ENCODE results near the gene UBASH3B. TPM values are rescaled to one million over a fixed set of nuclear protein-coding genes. Genes with fewer than 3 reads are reported as not detected.

UBASH3B gene
- total RNA-seq, 4 donors from 2014 or later, result 1.8 to 6.6 (median 3.4) TPM

DNA sequence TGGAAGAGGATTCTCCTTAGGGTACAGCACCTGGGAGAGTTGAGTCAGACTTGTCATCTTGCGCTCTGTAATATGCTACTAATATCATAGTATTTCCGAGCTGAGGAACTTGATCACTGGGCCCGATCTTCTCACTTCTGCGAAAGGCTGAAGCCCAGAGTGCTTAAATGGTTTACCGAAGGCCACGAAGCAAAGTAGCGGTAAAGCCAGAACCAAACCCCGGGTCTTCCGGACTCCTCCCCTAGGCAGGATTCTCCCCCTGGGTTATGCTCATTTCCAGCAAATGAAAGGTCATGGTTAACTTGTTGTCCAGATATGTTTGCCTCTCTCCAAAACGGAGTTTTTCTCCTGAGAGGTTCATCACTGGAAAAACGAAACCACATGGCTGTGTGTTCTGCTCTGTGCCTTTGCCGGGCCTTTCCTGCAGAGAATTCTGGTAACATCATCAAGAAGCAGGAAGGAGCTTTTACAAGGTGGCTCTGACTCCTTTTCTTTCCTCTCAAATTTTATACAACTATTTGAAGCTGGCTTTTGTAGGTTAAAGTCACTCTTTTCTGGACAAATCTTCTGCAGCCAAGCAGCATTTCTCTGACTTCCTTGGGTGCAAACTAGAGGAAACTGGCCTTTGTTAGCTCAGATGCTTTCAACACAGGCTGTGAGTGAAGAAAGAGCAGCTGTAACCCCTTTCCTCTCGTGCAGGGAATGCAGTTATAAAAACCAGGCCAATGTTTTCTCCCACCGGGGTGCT is 35.5 kb downstream of the UBASH3B start:
- no peak for ATAC-seq

DNA sequence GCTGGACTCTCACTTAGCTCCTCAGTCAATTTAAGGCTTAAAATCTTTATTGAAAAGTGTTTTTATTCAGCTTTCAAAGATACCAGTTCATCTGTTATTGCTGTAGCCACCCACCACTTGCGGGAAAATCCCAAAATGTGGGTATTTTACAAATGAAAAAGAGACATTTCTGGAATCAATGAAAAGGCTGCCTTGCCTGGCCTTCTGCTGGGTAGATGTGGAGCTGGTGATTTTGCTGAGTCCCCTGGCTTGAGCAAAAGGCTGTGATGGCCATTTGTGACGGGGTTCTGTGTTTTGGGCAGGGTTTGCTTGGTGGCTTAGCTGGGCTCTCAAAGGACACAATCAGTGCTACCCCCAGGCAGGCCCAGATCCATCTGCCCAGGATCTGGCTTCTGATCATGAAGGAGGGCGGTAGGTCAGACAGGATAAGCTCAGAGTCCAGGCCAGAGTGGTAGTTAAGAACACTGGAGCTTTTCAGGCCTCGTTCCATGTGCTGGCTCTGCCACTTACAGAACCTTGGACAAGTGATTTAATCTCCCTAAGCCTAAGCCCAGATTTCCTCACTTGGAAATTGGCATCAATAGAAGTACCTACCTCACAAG is 36.1 kb downstream of the UBASH3B start:
- no peak overlapping the region for H3K4me3 ChIP-seq
- peak overlapping the region in 3 of 4 donors; percentile 55 to 56 (median 56) for H3K27ac ChIP-seq
- H3K27me3 ChIP-seq, result no peaks in the 10 kb centered on the region
- ATAC-seq, result no peak
- H3K9me3 ChIP-seq, result no peaks in the 10 kb centered on the region
- no peaks in the 10 kb centered on the region for H3K36me3 ChIP-seq
- H3K4me1 ChIP-seq, result peaks cover 0 to 12% (median 3%) of the 10 kb centered on the region in 3 donors
- 78 to 81% methylated on average over 3 to 4 of the region's 4 CpGs for WGBS, 2 donors (ENCODE audit: low coverage in 1 of 2)
- TF ChIP-seq POLR2AphosphoS5 (IDR thresholded peaks at IDR 0.05), result no peak
- TF ChIP-seq, protein P1, sequence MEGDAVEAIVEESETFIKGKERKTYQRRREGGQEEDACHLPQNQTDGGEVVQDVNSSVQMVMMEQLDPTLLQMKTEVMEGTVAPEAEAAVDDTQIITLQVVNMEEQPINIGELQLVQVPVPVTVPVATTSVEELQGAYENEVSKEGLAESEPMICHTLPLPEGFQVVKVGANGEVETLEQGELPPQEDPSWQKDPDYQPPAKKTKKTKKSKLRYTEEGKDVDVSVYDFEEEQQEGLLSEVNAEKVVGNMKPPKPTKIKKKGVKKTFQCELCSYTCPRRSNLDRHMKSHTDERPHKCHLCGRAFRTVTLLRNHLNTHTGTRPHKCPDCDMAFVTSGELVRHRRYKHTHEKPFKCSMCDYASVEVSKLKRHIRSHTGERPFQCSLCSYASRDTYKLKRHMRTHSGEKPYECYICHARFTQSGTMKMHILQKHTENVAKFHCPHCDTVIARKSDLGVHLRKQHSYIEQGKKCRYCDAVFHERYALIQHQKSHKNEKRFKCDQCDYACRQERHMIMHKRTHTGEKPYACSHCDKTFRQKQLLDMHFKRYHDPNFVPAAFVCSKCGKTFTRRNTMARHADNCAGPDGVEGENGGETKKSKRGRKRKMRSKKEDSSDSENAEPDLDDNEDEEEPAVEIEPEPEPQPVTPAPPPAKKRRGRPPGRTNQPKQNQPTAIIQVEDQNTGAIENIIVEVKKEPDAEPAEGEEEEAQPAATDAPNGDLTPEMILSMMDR (IDR thresholded peaks at IDR 0.05), result no peak
- TF ChIP-seq POLR2A (IDR thresholded peaks at IDR 0.05), result no peak
- no peak for TF ChIP-seq EP300 (IDR thresholded peaks at IDR 0.05)

More for the DNA sequence above, 35.5 kb downstream of the UBASH3B start:
- H3K27me3 ChIP-seq, result no peaks in the 10 kb centered on the region
- H3K4me1 ChIP-seq, result peaks cover 0 to 12% (median 3%) of the 10 kb centered on the region in 3 donors
- no peaks in the 10 kb centered on the region for H3K9me3 ChIP-seq
- WGBS, 2 donors (ENCODE audit: low coverage in 1 of 2), result 45 to 63% methylated on average over 5 to 14 of the region's 14 CpGs
- TF ChIP-seq, protein P1 (IDR thresholded peaks at IDR 0.05), result no peak
- TF ChIP-seq POLR2A (IDR thresholded peaks at IDR 0.05) (no peak), EP300 (IDR thresholded peaks at IDR 0.05) (no peak), POLR2AphosphoS5 (IDR thresholded peaks at IDR 0.05) (no peak)
- peak overlapping the region in 1 of 2 donors; percentile 25 for H3K4me3 ChIP-seq
- peak overlapping the region in 3 of 4 donors; percentile 55 to 56 (median 56) for H3K27ac ChIP-seq
- no peaks in the 10 kb centered on the region for H3K36me3 ChIP-seq

DNA sequence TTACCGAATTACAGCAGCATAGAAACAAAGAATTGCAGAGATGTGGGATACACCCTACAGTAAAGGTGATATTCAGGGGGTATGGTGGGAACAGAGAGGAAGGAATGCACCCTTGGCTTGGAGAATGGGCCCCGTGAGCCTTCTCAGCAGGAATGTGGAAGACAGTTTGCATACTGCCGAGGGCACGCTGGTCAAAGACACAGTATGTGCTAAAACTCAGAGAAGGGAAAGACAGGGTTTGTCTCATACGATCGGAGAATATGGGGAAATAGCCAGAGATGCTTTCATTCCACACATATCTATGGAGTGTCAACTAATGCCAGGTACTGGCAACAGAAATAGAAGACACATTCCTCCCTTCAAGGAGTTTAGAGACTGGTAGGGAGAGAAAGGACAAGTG is 36.9 kb downstream of the UBASH3B start:
- Histone ChIP-seq H3K27me3 (no peaks in the 10 kb centered on the region), H3K36me3 (no peaks in the 10 kb centered on the region), H3K4me3 (no peak overlapping the region), H3K9me3 (no peaks in the 10 kb centered on the region), H3K27ac (no peak overlapping the region), H3K4me1 (peaks cover 0 to 12% (median 3%) of the 10 kb centered on the region in 3 donors)
- TF ChIP-seq, protein P1 (IDR thresholded peaks at IDR 0.05), result no peak
- WGBS, 2 donors (ENCODE audit: low coverage in 1 of 2), result 81 to 83% methylated on average over 6 of the region's 6 CpGs
- no peak for ATAC-seq

DNA sequence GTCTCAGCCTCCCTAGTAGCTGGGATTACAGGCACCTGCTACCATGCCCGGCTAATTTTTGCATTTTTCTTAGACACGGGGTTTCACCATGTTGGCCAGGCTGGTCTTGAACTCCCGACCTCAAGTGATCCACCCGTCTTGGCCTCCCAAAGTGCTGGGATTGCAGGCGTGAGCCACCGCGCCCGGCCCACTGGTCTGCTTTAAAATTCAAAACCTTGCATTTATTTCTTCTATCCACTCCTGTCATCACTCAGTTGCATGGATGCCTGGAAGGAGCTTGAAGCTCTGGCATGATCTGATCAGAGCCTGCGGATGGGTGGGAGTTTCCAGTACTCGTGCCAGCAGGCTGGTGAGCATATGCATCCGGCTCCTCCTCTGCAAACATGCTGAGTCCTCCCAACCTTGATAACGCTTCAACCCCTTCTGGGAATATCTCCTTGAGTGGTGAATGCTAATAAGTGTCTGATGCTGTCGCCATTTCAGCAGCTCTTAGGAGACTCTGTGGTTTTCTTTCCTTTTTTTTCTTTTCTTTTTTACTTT is 39.6 kb downstream of the UBASH3B start:
- ATAC-seq, result no peak
- no peaks in the 10 kb centered on the region for H3K36me3 ChIP-seq
- H3K27ac ChIP-seq, result no peak overlapping the region
- no peak overlapping the region for H3K4me3 ChIP-seq
- H3K27me3 ChIP-seq, result no peaks in the 10 kb centered on the region
- WGBS, 2 donors (ENCODE audit: low coverage in 1 of 2), result 88 to 90% methylated on average over 2 to 5 of the region's 13 CpGs
- no peaks in the 10 kb centered on the region for H3K9me3 ChIP-seq
- H3K4me1 ChIP-seq, result peaks cover 0 to 12% (median 3%) of the 10 kb centered on the region in 3 donors
- TF ChIP-seq POLR2AphosphoS5 (IDR thresholded peaks at IDR 0.05), result no peak
- no peak for TF ChIP-seq EP300 (IDR thresholded peaks at IDR 0.05)
- TF ChIP-seq, protein P1 (IDR thresholded peaks at IDR 0.05), result no peak
- no peak for TF ChIP-seq POLR2A (IDR thresholded peaks at IDR 0.05)

Measured in gastroesophageal sphincter (tissue), 4 donors.